Measurements from ENCODE around the gene STAU1. TPM values are rescaled to one million over a fixed set of nuclear protein-coding genes. Genes with fewer than 3 reads are reported as not detected.

The STAU1 gene
- total RNA-seq, result 49.1 TPM
- long read RNA-seq, transcript STAU1-206 (13 exons, 3,411 nt), result minor isoform, 10 of 156 reads
- long read RNA-seq, transcript STAU1-201 (14 exons, 3,334 nt), result minor isoform, 6 of 156 reads
- long read RNA-seq, transcript STAU1-203 (13 exons, 3,211 nt), result major isoform, 39 of 156 reads
- long read RNA-seq, transcript STAU1-207 (14 exons, 3,684 nt), result minor isoform, 17 of 156 reads
- long read RNA-seq, partial matches to known transcripts, result 50 of 156 reads
- long read RNA-seq, other reads (novel, unspliced or antisense), result 28 of 156 reads

- DNase-seq (peak; percentile 98), ATAC-seq (ENCODE audit: poor library complexity) (peak; percentile 99)
- intact Hi-C loops (cut with DNase I), result loop anchor here (2.0 kb wide), 1 partner anchor 31 kb away; the partner anchor contains the start of gene DDX27
Measured at GRCh38 chr20:49187851-49188641, at the start of gene STAU1. Gene STAU1 (minus strand): TSS chr20:49188334. CDS start chr20:49166201, 22,133 bp downstream.

GRCh38 chr20:49237531-49237930 is 49.4 kb upstream of the STAU1 start:
- DNase-seq, result no peak

GRCh38 chr20:49236301-49236700 is 48.2 kb upstream of the STAU1 start:
- ATAC-seq (ENCODE audit: poor library complexity) (no peak), DNase-seq (no peak)
- intact Hi-C loops (cut with DNase I), result no loop called here

More at GRCh38 chr20:49237531-49237930, 49.4 kb upstream of the STAU1 start:
- ATAC-seq (ENCODE audit: poor library complexity), result no peak
- intact Hi-C loops (cut with DNase I), result no loop called here

GRCh38 chr20:49234831-49235230 is 46.7 kb upstream of the STAU1 start:
- ATAC-seq (ENCODE audit: poor library complexity) (no peak), DNase-seq (no peak)
- intact Hi-C loops (cut with DNase I), result no loop called here

GRCh38 chr20:49233226-49233625 is 45.1 kb upstream of the STAU1 start:
- DNase-seq (no peak), ATAC-seq (ENCODE audit: poor library complexity) (no peak)
- intact Hi-C loops (cut with DNase I), result no loop called here

- ATAC-seq (ENCODE audit: poor library complexity) (no peak), DNase-seq (no peak)
- intact Hi-C loops (cut with DNase I), result no loop called here
Measured at GRCh38 chr20:49231471-49231870, 43.3 kb upstream of the STAU1 start.

GRCh38 chr20:49230561-49231133 is 42.5 kb upstream of the STAU1 start:
- DNase-seq (peak; percentile 64), ATAC-seq (ENCODE audit: poor library complexity) (peak; percentile 41)
- intact Hi-C loops (cut with DNase I), result no loop called here

GRCh38 chr20:49230021-49230420 is 41.9 kb upstream of the STAU1 start:
- intact Hi-C loops (cut with DNase I), result no loop called here
- DNase-seq (no peak), ATAC-seq (ENCODE audit: poor library complexity) (no peak)

GRCh38 chr20:49229381-49229780 is 41.2 kb upstream of the STAU1 start:
- DNase-seq (no peak), ATAC-seq (ENCODE audit: poor library complexity) (no peak)
- intact Hi-C loops (cut with DNase I), result no loop called here

GRCh38 chr20:49228676-49229075 is 40.5 kb upstream of the STAU1 start:
- ATAC-seq (ENCODE audit: poor library complexity), result no peak
- DNase-seq, result no peak
- intact Hi-C loops (cut with DNase I), result no loop called here

- no peak for ATAC-seq (ENCODE audit: poor library complexity)
- intact Hi-C loops (cut with DNase I), result no loop called here
- no peak for DNase-seq
Measured at GRCh38 chr20:49225896-49226295, 37.8 kb upstream of the STAU1 start.

GRCh38 chr20:49219924-49220831 is 32.0 kb upstream of the STAU1 start:
- DNase-seq (no peak), ATAC-seq (ENCODE audit: poor library complexity) (peak; percentile 1)
- intact Hi-C loops (cut with DNase I), result loop anchor here (2.0 kb wide), 1 partner anchor 31 kb away; the partner anchor contains the start of gene STAU1

- peak; percentile 97 for DNase-seq
- intact Hi-C loops (cut with DNase I), result loop anchor here (2.0 kb wide), 1 partner anchor 31 kb away; the partner anchor contains the start of gene STAU1
- ATAC-seq (ENCODE audit: poor library complexity), result peak; percentile 98
Measured at GRCh38 chr20:49219091-49219923, 31.2 kb upstream of the STAU1 start, which contains the start of gene DDX27. Gene DDX27 (plus strand): TSS chr20:49219416. CDS start chr20:49219449, 33 bp downstream.

- intact Hi-C loops (cut with DNase I), result loop anchor here (2.0 kb wide), 1 partner anchor 30 kb away; the partner anchor contains the start of gene STAU1
- ATAC-seq (ENCODE audit: poor library complexity) (peak; percentile 3), DNase-seq (peak; percentile 60)
Measured at GRCh38 chr20:49218739-49219090, 30.6 kb upstream of the STAU1 start.

GRCh38 chr20:49216991-49217578 is 29.0 kb upstream of the STAU1 start:
- ATAC-seq (ENCODE audit: poor library complexity) (peak; percentile 63), DNase-seq (peak; percentile 94)
- intact Hi-C loops (cut with DNase I), result loop anchor here (2.0 kb wide), 1 partner anchor 84 kb away; no protein-coding TSS in a partner anchor

GRCh38 chr20:49215232-49215631 is 27.1 kb upstream of the STAU1 start:
- no peak for DNase-seq
- intact Hi-C loops (cut with DNase I), result no loop called here

GRCh38 chr20:49214571-49214970 is 26.4 kb upstream of the STAU1 start:
- ATAC-seq (ENCODE audit: poor library complexity) (no peak), DNase-seq (no peak)
- intact Hi-C loops (cut with DNase I), result no loop called here

More at GRCh38 chr20:49215232-49215631, 27.1 kb upstream of the STAU1 start:
- ATAC-seq (ENCODE audit: poor library complexity), result no peak
